Smooth muscle cell of the brain vasculature (primary cell): ENCODE measurements around the gene SPN.
"Not testable (repeated sequence)": the region's sequence is repeated elsewhere in the genome, so short reads cannot be mapped to it uniquely, and the experiment has no call there.

Experiments
- DNase-seq: peaks from one replicate; pipeline ENCODE4 v3.0.0-alpha.2; 2012; ENCODE audit warnings: low read depth, low spot score

SPN gene

GRCh38 chr16:29676989-29677785 is 14.1 kb downstream of the SPN start:
- no peak for DNase-seq

GRCh38 chr16:29678691-29679267 is 15.7 kb downstream of the SPN start, which contains the start of gene QPRT:
TSS of gene QPRT (plus strand) at chr16:29679180. CDS start at chr16:29679198, 18 bp downstream.
- no peak for DNase-seq

- no peak for DNase-seq
Observed at GRCh38 chr16:29680180-29680598, 17.1 kb downstream of the SPN start.

GRCh38 chr16:29683543-29684090 is 20.6 kb downstream of the SPN start:
- no peak for DNase-seq

- no peak for DNase-seq
Observed at GRCh38 chr16:29684679-29685078, 21.6 kb downstream of the SPN start.

- no peak for DNase-seq
Observed at GRCh38 chr16:29686740-29687332, 23.8 kb downstream of the SPN start.

- no peak for DNase-seq
Observed at GRCh38 chr16:29687755-29688154, 24.7 kb downstream of the SPN start.

- DNase-seq, result no peak
Observed at GRCh38 chr16:29688172-29688571, 25.1 kb downstream of the SPN start.

GRCh38 chr16:29689490-29690351 is 26.7 kb downstream of the SPN start:
- DNase-seq, result not testable (repeated sequence)

GRCh38 chr16:29692606-29693005 is 29.6 kb downstream of the SPN start:
- DNase-seq, result not testable (repeated sequence)

GRCh38 chr16:29694384-29695195 is 31.5 kb downstream of the SPN start:
- DNase-seq, result no peak

- DNase-seq, result not testable (repeated sequence)
Observed at GRCh38 chr16:29695675-29696074, 32.6 kb downstream of the SPN start.

- DNase-seq, result no peak
Observed at GRCh38 chr16:29696881-29697331, 33.9 kb downstream of the SPN start.

- no peak for DNase-seq
Observed at GRCh38 chr16:29697391-29697790, 34.3 kb downstream of the SPN start.

GRCh38 chr16:29698042-29698441 is 35.0 kb downstream of the SPN start:
- no peak for DNase-seq

GRCh38 chr16:29698484-29699323 is 35.7 kb downstream of the SPN start:
- no peak for DNase-seq

- DNase-seq, result no peak
Observed at GRCh38 chr16:29699324-29700219, 36.5 kb downstream of the SPN start.

GRCh38 chr16:29700253-29700987 is 37.4 kb downstream of the SPN start:
- DNase-seq, result peak; percentile 73
